Sigmoid colon (tissue), 4 donors: ENCODE measurements around the gene OIT3.

ENCODE experiments used
- CTCF ChIP-seq, 4 experiments: fragments of 450-650 bp in 3 of 4; fragments of 200-600 bp in 1 of 4; IDR thresholded peaks; one replicate each; pipeline ENCODE4 v1.5.1; 2016 to 2019; ENCODE audit warnings: antibody characterized with exemption in 4 of 4, mild to moderate bottlenecking in 3 of 4, moderate library complexity in 2 of 4
- POLR2AphosphoS5 ChIP-seq, 4 donors: sonication (generic); formaldehyde crosslinking; IDR thresholded peaks; one replicate each; pipeline ENCODE4 v1.6.1; 2017; ENCODE audit warnings: antibody characterized with exemption in 4 of 4

- TF ChIP-seq CTCF (IDR thresholded peaks at IDR 0.05) (no peak), POLR2AphosphoS5 (IDR thresholded peaks at IDR 0.05) (no peak)
These were observed 36.7 kb downstream of the OIT3 start for GRCh38 chr10:72930276-72930675.
